Adipocyte (in vitro differentiated cells): Measurements from ENCODE around the gene FBXW12.

Source experiments
- DNase-seq: peaks from one replicate; pipeline ENCODE4 v3.0.0-alpha.2; 2015; ENCODE audit warnings: low read depth
- H3K27me3 ChIP-seq: replicated peaks from 2 replicates; pipeline ENCODE4 v1.7.0; 2013; ENCODE audit warnings: mild to moderate bottlenecking, low read length, moderate library complexity; ENCODE audit not compliant: control insufficient read depth, insufficient read depth
- H3K36me3 ChIP-seq: 2 replicates; pipeline ENCODE4 v1.7.0; 2013; ENCODE audit warnings: low read length, mild to moderate bottlenecking, moderate library complexity; ENCODE audit not compliant: control insufficient read depth, insufficient read depth, severe bottlenecking
- H3K4me1 ChIP-seq: 2 replicates; pipeline ENCODE4 v1.7.0; 2013; ENCODE audit warnings: mild to moderate bottlenecking, low read length, moderate library complexity; ENCODE audit not compliant: control insufficient read depth, insufficient read depth
- H3K4me3 ChIP-seq: 2 replicates; pipeline ENCODE4 v1.7.0; 2013; ENCODE audit warnings: mild to moderate bottlenecking, low read length, moderate library complexity
- H3K9ac ChIP-seq: 2 replicates; pipeline ENCODE4 v1.7.0; 2013; ENCODE audit warnings: mild to moderate bottlenecking, low read length, moderate library complexity
- H3K9me3 ChIP-seq: 2 replicates; pipeline ENCODE4 v1.7.0; 2013; ENCODE audit warnings: mild to moderate bottlenecking, low read length, moderate library complexity; ENCODE audit not compliant: control insufficient read depth

The FBXW12 gene

GRCh38 chr3:48411041-48411588 is 39.1 kb downstream of the FBXW12 start:
- Histone ChIP-seq H3K36me3 (peaks cover 90% of the 10 kb centered on the region), H3K9me3 (no peaks in the 10 kb centered on the region), H3K9ac (no peak overlapping the region), H3K4me1 (no peaks in the 10 kb centered on the region), H3K4me3 (no peak overlapping the region), H3K27me3 (no peaks in the 10 kb centered on the region)
- no peak for DNase-seq

- Histone ChIP-seq H3K4me3 (no peak overlapping the region), H3K9me3 (no peaks in the 10 kb centered on the region), H3K27me3 (no peaks in the 10 kb centered on the region), H3K4me1 (no peaks in the 10 kb centered on the region), H3K9ac (no peak overlapping the region), H3K36me3 (peaks cover 88% of the 10 kb centered on the region)
- DNase-seq: no peak
Observed at GRCh38 chr3:48411606-48412374, 39.8 kb downstream of the FBXW12 start.

GRCh38 chr3:48412375-48413001 is 40.5 kb downstream of the FBXW12 start:
- no peak overlapping the region for H3K9ac ChIP-seq
- H3K4me1 ChIP-seq: no peaks in the 10 kb centered on the region
- H3K27me3 ChIP-seq: no peaks in the 10 kb centered on the region
- peaks cover 90% of the 10 kb centered on the region for H3K36me3 ChIP-seq
- no peak for DNase-seq
- H3K9me3 ChIP-seq: no peaks in the 10 kb centered on the region
- H3K4me3 ChIP-seq: no peak overlapping the region

- DNase-seq: no peak
- Histone ChIP-seq H3K4me3 (no peak overlapping the region), H3K36me3 (peaks cover 96% of the 10 kb centered on the region), H3K27me3 (no peaks in the 10 kb centered on the region), H3K9ac (no peak overlapping the region), H3K4me1 (no peaks in the 10 kb centered on the region), H3K9me3 (no peaks in the 10 kb centered on the region)
Observed at GRCh38 chr3:48413086-48413485, 41.1 kb downstream of the FBXW12 start.

- no peak for DNase-seq
- Histone ChIP-seq H3K4me3 (no peak overlapping the region), H3K9me3 (no peaks in the 10 kb centered on the region), H3K4me1 (no peaks in the 10 kb centered on the region), H3K36me3 (peaks cover 96% of the 10 kb centered on the region), H3K27me3 (no peaks in the 10 kb centered on the region), H3K9ac (no peak overlapping the region)
Observed at GRCh38 chr3:48413611-48414010, 41.6 kb downstream of the FBXW12 start.

GRCh38 chr3:48414376-48415250 is 42.6 kb downstream of the FBXW12 start:
- H3K4me3 ChIP-seq: no peak overlapping the region
- H3K27me3 ChIP-seq: no peaks in the 10 kb centered on the region
- DNase-seq: no peak
- no peaks in the 10 kb centered on the region for H3K9me3 ChIP-seq
- H3K9ac ChIP-seq: no peak overlapping the region
- H3K36me3 ChIP-seq: peaks cover 94% of the 10 kb centered on the region
- no peaks in the 10 kb centered on the region for H3K4me1 ChIP-seq

- peaks cover 89% of the 10 kb centered on the region for H3K36me3 ChIP-seq
- H3K4me1 ChIP-seq: no peaks in the 10 kb centered on the region
- DNase-seq: no peak
- H3K4me3 ChIP-seq: no peak overlapping the region
- no peak overlapping the region for H3K9ac ChIP-seq
- H3K27me3 ChIP-seq: no peaks in the 10 kb centered on the region
- H3K9me3 ChIP-seq: no peaks in the 10 kb centered on the region
Observed at GRCh38 chr3:48415251-48415953, 43.4 kb downstream of the FBXW12 start.

GRCh38 chr3:48416091-48416505 is 44.1 kb downstream of the FBXW12 start:
- Histone ChIP-seq H3K9ac (no peak overlapping the region), H3K36me3 (peaks cover 86% of the 10 kb centered on the region), H3K4me3 (no peak overlapping the region), H3K9me3 (no peaks in the 10 kb centered on the region), H3K4me1 (no peaks in the 10 kb centered on the region), H3K27me3 (no peaks in the 10 kb centered on the region)
- no peak for DNase-seq

- Histone ChIP-seq H3K9ac (no peak overlapping the region), H3K4me1 (no peaks in the 10 kb centered on the region), H3K36me3 (peaks cover 81% of the 10 kb centered on the region), H3K4me3 (no peak overlapping the region), H3K27me3 (no peaks in the 10 kb centered on the region), H3K9me3 (no peaks in the 10 kb centered on the region)
- DNase-seq: no peak
Observed at GRCh38 chr3:48416546-48416945, 44.5 kb downstream of the FBXW12 start.

GRCh38 chr3:48417529-48418108 is 45.6 kb downstream of the FBXW12 start:
- peaks cover 70% of the 10 kb centered on the region for H3K36me3 ChIP-seq
- DNase-seq: no peak
- H3K4me1 ChIP-seq: no peaks in the 10 kb centered on the region
- no peak overlapping the region for H3K9ac ChIP-seq
- H3K4me3 ChIP-seq: no peak overlapping the region
- H3K9me3 ChIP-seq: no peaks in the 10 kb centered on the region
- H3K27me3 ChIP-seq: no peaks in the 10 kb centered on the region
